Measurements from ENCODE around the gene TUG1.

Gene TUG1

GRCh38 chr22:30931541-30932300 lies 37.3 kb upstream of the TUG1 start:
- Histone ChIP-seq H3K9ac (ENCODE audit: low read length) (no peak overlapping the region), H3K9me3 (ENCODE audit: control insufficient read depth, low read length) (no peaks in the 10 kb centered on the region), H3K4me1 (ENCODE audit: control insufficient read depth, insufficient read depth, low read length) (peaks cover 25% of the 10 kb centered on the region), H3K27me3 (replicated peaks; ENCODE audit: control insufficient read depth, insufficient read depth, low read length) (no peaks in the 10 kb centered on the region), H3K4me3 (ENCODE audit: low read length) (no peak overlapping the region), H3K36me3 (ENCODE audit: control insufficient read depth, insufficient read depth, low read length, severe bottlenecking) (peaks cover 94% of the 10 kb centered on the region)
- no peak for DNase-seq (ENCODE audit: low read depth)

- Histone ChIP-seq H3K36me3 (ENCODE audit: control insufficient read depth, insufficient read depth, low read length, severe bottlenecking) (peaks cover 94% of the 10 kb centered on the region), H3K9me3 (ENCODE audit: control insufficient read depth, low read length) (no peaks in the 10 kb centered on the region), H3K4me3 (ENCODE audit: low read length) (no peak overlapping the region), H3K4me1 (ENCODE audit: control insufficient read depth, insufficient read depth, low read length) (peaks cover 25% of the 10 kb centered on the region), H3K9ac (ENCODE audit: low read length) (no peak overlapping the region), H3K27me3 (replicated peaks; ENCODE audit: control insufficient read depth, insufficient read depth, low read length) (no peaks in the 10 kb centered on the region)
- no peak for DNase-seq (ENCODE audit: low read depth)
Observed at GRCh38 chr22:30932661-30933060, 36.4 kb upstream of the TUG1 start.

- no peak for DNase-seq (ENCODE audit: low read depth)
- Histone ChIP-seq H3K4me3 (ENCODE audit: low read length) (no peak overlapping the region), H3K27me3 (replicated peaks; ENCODE audit: control insufficient read depth, insufficient read depth, low read length) (no peaks in the 10 kb centered on the region), H3K9ac (ENCODE audit: low read length) (no peak overlapping the region), H3K36me3 (ENCODE audit: control insufficient read depth, insufficient read depth, low read length, severe bottlenecking) (peaks cover 94% of the 10 kb centered on the region), H3K4me1 (ENCODE audit: control insufficient read depth, insufficient read depth, low read length) (peaks cover 25% of the 10 kb centered on the region), H3K9me3 (ENCODE audit: control insufficient read depth, low read length) (no peaks in the 10 kb centered on the region)
Observed at GRCh38 chr22:30933457-30933856, 35.6 kb upstream of the TUG1 start.

GRCh38 chr22:30934053-30934452 lies 35.0 kb upstream of the TUG1 start:
- Histone ChIP-seq H3K9ac (ENCODE audit: low read length) (no peak overlapping the region), H3K27me3 (replicated peaks; ENCODE audit: control insufficient read depth, insufficient read depth, low read length) (no peaks in the 10 kb centered on the region), H3K4me3 (ENCODE audit: low read length) (no peak overlapping the region), H3K4me1 (ENCODE audit: control insufficient read depth, insufficient read depth, low read length) (peaks cover 25% of the 10 kb centered on the region), H3K36me3 (ENCODE audit: control insufficient read depth, insufficient read depth, low read length, severe bottlenecking) (peaks cover 94% of the 10 kb centered on the region), H3K9me3 (ENCODE audit: control insufficient read depth, low read length) (no peaks in the 10 kb centered on the region)
- DNase-seq (ENCODE audit: low read depth) = no peak

GRCh38 chr22:30940685-30941362 lies 28.2 kb upstream of the TUG1 start:
- no peak for DNase-seq (ENCODE audit: low read depth)
- Histone ChIP-seq H3K27me3 (replicated peaks; ENCODE audit: control insufficient read depth, insufficient read depth, low read length) (no peaks in the 10 kb centered on the region), H3K9me3 (ENCODE audit: control insufficient read depth, low read length) (no peaks in the 10 kb centered on the region), H3K9ac (ENCODE audit: low read length) (no peak overlapping the region), H3K4me1 (ENCODE audit: control insufficient read depth, insufficient read depth, low read length) (no peaks in the 10 kb centered on the region), H3K4me3 (ENCODE audit: low read length) (no peak overlapping the region), H3K36me3 (ENCODE audit: control insufficient read depth, insufficient read depth, low read length, severe bottlenecking) (peaks cover 100% of the 10 kb centered on the region)

GRCh38 chr22:30941363-30941740 lies 27.7 kb upstream of the TUG1 start:
- DNase-seq (ENCODE audit: low read depth) = no peak
- no peak overlapping the region for H3K4me3 ChIP-seq (ENCODE audit: low read length)
- H3K9me3 ChIP-seq (ENCODE audit: control insufficient read depth, low read length) = no peaks in the 10 kb centered on the region
- H3K27me3 ChIP-seq (replicated peaks; ENCODE audit: control insufficient read depth, insufficient read depth, low read length) = no peaks in the 10 kb centered on the region
- H3K36me3 ChIP-seq (ENCODE audit: control insufficient read depth, insufficient read depth, low read length, severe bottlenecking) = peaks cover 100% of the 10 kb centered on the region
- no peaks in the 10 kb centered on the region for H3K4me1 ChIP-seq (ENCODE audit: control insufficient read depth, insufficient read depth, low read length)
- no peak overlapping the region for H3K9ac ChIP-seq (ENCODE audit: low read length)

- Histone ChIP-seq H3K9ac (ENCODE audit: low read length) (no peak overlapping the region), H3K4me3 (ENCODE audit: low read length) (no peak overlapping the region), H3K27me3 (replicated peaks; ENCODE audit: control insufficient read depth, insufficient read depth, low read length) (no peaks in the 10 kb centered on the region), H3K36me3 (ENCODE audit: control insufficient read depth, insufficient read depth, low read length, severe bottlenecking) (peaks cover 90% of the 10 kb centered on the region), H3K9me3 (ENCODE audit: control insufficient read depth, low read length) (no peaks in the 10 kb centered on the region), H3K4me1 (ENCODE audit: control insufficient read depth, insufficient read depth, low read length) (peaks cover 12% of the 10 kb centered on the region)
- no peak for DNase-seq (ENCODE audit: low read depth)
Observed at GRCh38 chr22:30943368-30943767, 25.7 kb upstream of the TUG1 start.

GRCh38 chr22:30944986-30945385 lies 24.1 kb upstream of the TUG1 start:
- H3K27me3 ChIP-seq (replicated peaks; ENCODE audit: control insufficient read depth, insufficient read depth, low read length) = no peaks in the 10 kb centered on the region
- no peak for DNase-seq (ENCODE audit: low read depth)
- H3K4me3 ChIP-seq (ENCODE audit: low read length) = no peak overlapping the region
- H3K4me1 ChIP-seq (ENCODE audit: control insufficient read depth, insufficient read depth, low read length) = peaks cover 26% of the 10 kb centered on the region
- no peak overlapping the region for H3K9ac ChIP-seq (ENCODE audit: low read length)
- H3K9me3 ChIP-seq (ENCODE audit: control insufficient read depth, low read length) = no peaks in the 10 kb centered on the region
- H3K36me3 ChIP-seq (ENCODE audit: control insufficient read depth, insufficient read depth, low read length, severe bottlenecking) = peaks cover 90% of the 10 kb centered on the region

GRCh38 chr22:30945653-30946052 lies 23.4 kb upstream of the TUG1 start:
- Histone ChIP-seq H3K27me3 (replicated peaks; ENCODE audit: control insufficient read depth, insufficient read depth, low read length) (no peaks in the 10 kb centered on the region), H3K4me1 (ENCODE audit: control insufficient read depth, insufficient read depth, low read length) (peaks cover 26% of the 10 kb centered on the region), H3K9me3 (ENCODE audit: control insufficient read depth, low read length) (no peaks in the 10 kb centered on the region), H3K9ac (ENCODE audit: low read length) (no peak overlapping the region), H3K4me3 (ENCODE audit: low read length) (no peak overlapping the region), H3K36me3 (ENCODE audit: control insufficient read depth, insufficient read depth, low read length, severe bottlenecking) (peaks cover 88% of the 10 kb centered on the region)
- DNase-seq (ENCODE audit: low read depth) = no peak

GRCh38 chr22:30946354-30946753 lies 22.7 kb upstream of the TUG1 start:
- no peak for DNase-seq (ENCODE audit: low read depth)
- Histone ChIP-seq H3K4me3 (ENCODE audit: low read length) (no peak overlapping the region), H3K4me1 (ENCODE audit: control insufficient read depth, insufficient read depth, low read length) (peaks cover 26% of the 10 kb centered on the region), H3K9me3 (ENCODE audit: control insufficient read depth, low read length) (no peaks in the 10 kb centered on the region), H3K9ac (ENCODE audit: low read length) (no peak overlapping the region), H3K27me3 (replicated peaks; ENCODE audit: control insufficient read depth, insufficient read depth, low read length) (no peaks in the 10 kb centered on the region), H3K36me3 (ENCODE audit: control insufficient read depth, insufficient read depth, low read length, severe bottlenecking) (peaks cover 88% of the 10 kb centered on the region)

GRCh38 chr22:30947173-30947815 lies 21.8 kb upstream of the TUG1 start:
- no peak overlapping the region for H3K4me3 ChIP-seq (ENCODE audit: low read length)
- no peaks in the 10 kb centered on the region for H3K27me3 ChIP-seq (replicated peaks; ENCODE audit: control insufficient read depth, insufficient read depth, low read length)
- H3K4me1 ChIP-seq (ENCODE audit: control insufficient read depth, insufficient read depth, low read length) = peaks cover 26% of the 10 kb centered on the region
- no peak overlapping the region for H3K9ac ChIP-seq (ENCODE audit: low read length)
- no peaks in the 10 kb centered on the region for H3K9me3 ChIP-seq (ENCODE audit: control insufficient read depth, low read length)
- H3K36me3 ChIP-seq (ENCODE audit: control insufficient read depth, insufficient read depth, low read length, severe bottlenecking) = peaks cover 88% of the 10 kb centered on the region
- DNase-seq (ENCODE audit: low read depth) = no peak
